ENCODE measurements around the gene GPC5.

GPC5 gene

GRCh38 chr13:92913840-92914239 is 1515.4 kb downstream of the GPC5 start:
- DNase-seq: no peak
